ENCODE results near the gene CUBN. TPM values are rescaled to one million over a fixed set of nuclear protein-coding genes. Genes with fewer than 3 reads are reported as not detected.
"Not testable (repeated sequence)": the region's sequence is repeated elsewhere in the genome, so short reads cannot be mapped to it uniquely, and the experiment has no call there.

The CUBN gene
- total RNA-seq, 1 donor from 2014 or later, result 1.5 TPM

- no peaks in the 10 kb centered on the region for H3K9me3 Mint-ChIP-seq (ENCODE audit: low read depth)
- no peaks in the 10 kb centered on the region for H3K36me3 Mint-ChIP-seq (ENCODE audit: insufficient read depth)
- H3K27ac Mint-ChIP-seq, result no peak overlapping the region
- H3K4me3 Mint-ChIP-seq (ENCODE audit: low read depth), result no peak overlapping the region
- no peak for DNase-seq (ENCODE audit: low spot score, unreplicated experiment)
- TF ChIP-seq CTCF (IDR thresholded peaks at IDR 0.05; ENCODE audit: unreplicated experiment), result no peak
- no peaks in the 10 kb centered on the region for H3K27me3 Mint-ChIP-seq
- H3K4me1 Mint-ChIP-seq (ENCODE audit: low read depth), result peaks cover 49% of the 10 kb centered on the region
Measured at GRCh38 chr10:17119845-17120244, 9.8 kb downstream of the CUBN start.

GRCh38 chr10:17116193-17116592, 13.4 kb downstream of the CUBN start:
- peaks cover 44% of the 10 kb centered on the region for H3K4me1 Mint-ChIP-seq (ENCODE audit: low read depth)
- H3K36me3 Mint-ChIP-seq (ENCODE audit: insufficient read depth), result no peaks in the 10 kb centered on the region
- H3K27me3 Mint-ChIP-seq, result no peaks in the 10 kb centered on the region
- H3K9me3 Mint-ChIP-seq (ENCODE audit: low read depth), result no peaks in the 10 kb centered on the region
- no peak overlapping the region for H3K4me3 Mint-ChIP-seq (ENCODE audit: low read depth)
- TF ChIP-seq CTCF (IDR thresholded peaks at IDR 0.05; ENCODE audit: unreplicated experiment), result no peak
- no peak for DNase-seq (ENCODE audit: low spot score, unreplicated experiment)
- no peak overlapping the region for H3K27ac Mint-ChIP-seq

- H3K9me3 Mint-ChIP-seq (ENCODE audit: low read depth), result no peaks in the 10 kb centered on the region
- H3K4me1 Mint-ChIP-seq (ENCODE audit: low read depth), result peaks cover 44% of the 10 kb centered on the region
- H3K4me3 Mint-ChIP-seq (ENCODE audit: low read depth), result no peak overlapping the region
- no peaks in the 10 kb centered on the region for H3K27me3 Mint-ChIP-seq
- TF ChIP-seq CTCF (IDR thresholded peaks at IDR 0.05; ENCODE audit: unreplicated experiment), result no peak
- H3K27ac Mint-ChIP-seq, result no peak overlapping the region
- DNase-seq (ENCODE audit: low spot score, unreplicated experiment), result no peak
- no peaks in the 10 kb centered on the region for H3K36me3 Mint-ChIP-seq (ENCODE audit: insufficient read depth)
Measured at GRCh38 chr10:17115683-17116082, 13.9 kb downstream of the CUBN start.

GRCh38 chr10:17114878-17115444, 14.7 kb downstream of the CUBN start:
- not testable (repeated sequence) for H3K27ac Mint-ChIP-seq; H3K4me3 Mint-ChIP-seq (ENCODE audit: low read depth); H3K27me3 Mint-ChIP-seq; H3K36me3 Mint-ChIP-seq (ENCODE audit: insufficient read depth); DNase-seq (ENCODE audit: low spot score, unreplicated experiment); H3K9me3 Mint-ChIP-seq (ENCODE audit: low read depth)
- H3K4me1 Mint-ChIP-seq (ENCODE audit: low read depth), result peaks cover 37% of the 10 kb centered on the region

GRCh38 chr10:17113889-17114540, 15.6 kb downstream of the CUBN start:
- peaks cover 30% of the 10 kb centered on the region for H3K4me1 Mint-ChIP-seq (ENCODE audit: low read depth)
- no peaks in the 10 kb centered on the region for H3K36me3 Mint-ChIP-seq (ENCODE audit: insufficient read depth)
- H3K4me3 Mint-ChIP-seq (ENCODE audit: low read depth), result no peak overlapping the region
- no peak for DNase-seq (ENCODE audit: low spot score, unreplicated experiment)
- H3K27ac Mint-ChIP-seq, result no peak overlapping the region
- H3K27me3 Mint-ChIP-seq, result no peaks in the 10 kb centered on the region
- no peak for TF ChIP-seq CTCF (IDR thresholded peaks at IDR 0.05; ENCODE audit: unreplicated experiment)
- H3K9me3 Mint-ChIP-seq (ENCODE audit: low read depth), result no peaks in the 10 kb centered on the region

GRCh38 chr10:17113346-17113745, 16.3 kb downstream of the CUBN start:
- no peak overlapping the region for H3K27ac Mint-ChIP-seq
- no peak for DNase-seq (ENCODE audit: low spot score, unreplicated experiment)
- H3K9me3 Mint-ChIP-seq (ENCODE audit: low read depth), result no peaks in the 10 kb centered on the region
- H3K27me3 Mint-ChIP-seq, result no peaks in the 10 kb centered on the region
- no peak for TF ChIP-seq CTCF (IDR thresholded peaks at IDR 0.05; ENCODE audit: unreplicated experiment)
- no peaks in the 10 kb centered on the region for H3K36me3 Mint-ChIP-seq (ENCODE audit: insufficient read depth)
- no peak overlapping the region for H3K4me3 Mint-ChIP-seq (ENCODE audit: low read depth)
- peaks cover 26% of the 10 kb centered on the region for H3K4me1 Mint-ChIP-seq (ENCODE audit: low read depth)
